Keratinocyte (primary cell): ENCODE measurements around the gene E2F8. TPM values are rescaled to one million over a fixed set of nuclear protein-coding genes. Genes with fewer than 3 reads are reported as not detected.

ENCODE experiments used
- DNase-seq: peaks from one replicate; pipeline ENCODE4 v3.0.0-alpha.2; 2011; ENCODE audit warnings: low read depth, missing footprints, low spot score
- FAIRE-seq: peaks from 2 replicates; lab custom pipeline; 2011; peaks lifted over from hg19 to GRCh38; lab: Jason Lieb, UNC
- H2AFZ ChIP-seq: 2 replicates; pipeline ENCODE4 v1.6.0; 2012; ENCODE audit warnings: low read length, control low read depth, inconsistent platforms; ENCODE audit not compliant: control insufficient read depth
- H3K27ac ChIP-seq: 2 replicates; pipeline ENCODE4 v1.5.1; 2011; ENCODE audit warnings: low read length; ENCODE audit not compliant: control insufficient read depth, insufficient read depth
- H3K27me3 ChIP-seq: 3 replicates; pipeline ENCODE4 v1.6.0; 2011; ENCODE audit warnings: low read length; ENCODE audit not compliant: control insufficient read depth, insufficient read depth; ENCODE audit errors: extremely low read depth
- H3K36me3 ChIP-seq, 2 experiments: 2 replicates in 1 of 2; 3 replicates in 1 of 2; pipeline ENCODE4 v1.5.1; 2011; ENCODE audit warnings: low read length in 2 of 2, mild to moderate bottlenecking in 1 of 2; ENCODE audit not compliant: control insufficient read depth in 2 of 2, insufficient read depth in 2 of 2; ENCODE audit errors: extremely low read depth in 1 of 2
- H3K4me1 ChIP-seq: 3 replicates; pipeline ENCODE4 v1.5.1; 2011; ENCODE audit warnings: low read length; ENCODE audit not compliant: control insufficient read depth, insufficient read depth; ENCODE audit errors: extremely low read depth
- H3K4me2 ChIP-seq: 3 replicates; pipeline ENCODE4 v1.6.0; 2011; ENCODE audit warnings: low read depth, low read length; ENCODE audit not compliant: control insufficient read depth, insufficient read depth; ENCODE audit errors: extremely low read depth
- H3K4me3 ChIP-seq, 3 experiments: fragments of 200-600 bp in 1 of 3; sonication (generic) in 1 of 3; 2 replicates in 2 of 3; 3 replicates in 1 of 3; pipeline ENCODE4 v1.5.1; 2011 to 2016; ENCODE audit warnings: low read length in 3 of 3, mild to moderate bottlenecking in 3 of 3, control low read depth in 2 of 3, inconsistent platforms in 1 of 3, low read depth in 1 of 3, mixed read lengths in 1 of 3, mixed run types in 1 of 3, moderate library complexity in 1 of 3; ENCODE audit not compliant: control insufficient read depth in 2 of 3, insufficient read depth in 2 of 3; ENCODE audit errors: extremely low read depth in 1 of 3
- H3K79me2 ChIP-seq: 2 replicates; pipeline ENCODE4 v1.6.0; 2012; ENCODE audit warnings: low read length; ENCODE audit not compliant: control insufficient read depth, insufficient read depth
- H3K9ac ChIP-seq: 3 replicates; pipeline ENCODE4 v1.6.0; 2011; ENCODE audit warnings: low read length; ENCODE audit not compliant: control insufficient read depth, insufficient read depth; ENCODE audit errors: extremely low read depth
- H3K9me1 ChIP-seq: 3 replicates; pipeline ENCODE4 v1.6.0; 2011; ENCODE audit warnings: low read length; ENCODE audit not compliant: control insufficient read depth, insufficient read depth; ENCODE audit errors: extremely low read depth
- H3K9me3 ChIP-seq: 2 replicates; pipeline ENCODE4 v1.5.1; 2012; ENCODE audit warnings: low read depth, low read length; ENCODE audit not compliant: control insufficient read depth
- H4K20me1 ChIP-seq: 3 replicates; pipeline ENCODE4 v1.6.0; 2011; ENCODE audit warnings: low read length; ENCODE audit not compliant: control insufficient read depth, insufficient read depth; ENCODE audit errors: extremely low read depth
- CTCF ChIP-seq, 3 experiments: IDR thresholded peaks in 1 of 3; conservative IDR thresholded peaks in 1 of 3; optimal IDR thresholded peaks in 1 of 3; 2 replicates in 2 of 3; 3 replicates in 1 of 3; pipeline versions ENCODE3 to v1.5.1; 2011; ENCODE audit warnings: low read length in 3 of 3, mild to moderate bottlenecking in 3 of 3, moderate library complexity in 2 of 3, control low read depth in 1 of 3, inconsistent platforms in 1 of 3; ENCODE audit not compliant: insufficient read depth in 2 of 3; ENCODE audit errors: extremely low read depth in 1 of 3
- EZH2 ChIP-seq: IDR thresholded peaks from one replicate; pipeline ENCODE4 v1.6.1; 2012; ENCODE audit warnings: inconsistent platforms, mild to moderate bottlenecking, low read length, moderate library complexity
- dilution Hi-C: fragments of 300-500 bp; cut with MboI; formaldehyde crosslinking; loops from one replicate; pipeline ENCODE4 v1.7.0; 2020; ENCODE audit warnings: low sequenced_read_pairs; ENCODE audit not compliant: extremely low pct_ligation_motif_present
- polyA plus RNA-seq, 5 experiments: library from polyadenylated mRNA; depleted of rRNA in 3 of 5; stranded (reverse) in 3 of 5; stranded (forward) in 1 of 5; unstranded in 1 of 5; fragments of >200 nt; gene quantifications; 1 replicate in 1 of 5; 2 replicates in 3 of 5; 3 replicates in 1 of 5; pipeline versions ENCODE4 v1.2.1 to v1.2.3, GENCODE V29; 2011 to 2012; ENCODE audit warnings: missing spikeins in 2 of 5, low read depth in 1 of 5, low replicate concordance in 1 of 5

Gene E2F8
- polyA plus RNA-seq, 1 donor (not counting 4 experiments of a cell fraction or from before 2014, with no cell fraction given) = 2.0 TPM

GRCh38 chr11:19225581-19225980 is 15.2 kb downstream of the E2F8 start:
- Histone ChIP-seq H3K4me2 (no peak overlapping the region), H3K4me3 (no peak overlapping the region), H3K9me1 (no peaks in the 10 kb centered on the region), H3K9ac (no peak overlapping the region), H3K9me3 (no peaks in the 10 kb centered on the region), H4K20me1 (no peaks in the 10 kb centered on the region), H3K27me3 (no peaks in the 10 kb centered on the region), H3K79me2 (no peaks in the 10 kb centered on the region), H3K27ac (no peak overlapping the region), H3K4me1 (no peaks in the 10 kb centered on the region), H3K36me3 (peaks cover 0 to 5% of the 10 kb centered on the region in 2 experiments), H2AFZ (no peak overlapping the region)
- no peak for FAIRE-seq
- no peak for TF ChIP-seq CTCF (optimal IDR thresholded peaks at IDR 0.05 in 1 of 3, IDR thresholded peaks at IDR 0.05 in 1 of 3, conservative IDR thresholded peaks at IDR 0.05 in 1 of 3; ENCODE audit: extremely low read depth in 1 of 3, insufficient read depth in 2 of 3, low read length in 3 of 3)
- no peak for TF ChIP-seq EZH2
- DNase-seq = no peak
- dilution Hi-C loops = no loop called here

GRCh38 chr11:19225123-19225522 is 15.6 kb downstream of the E2F8 start:
- H3K9me3 ChIP-seq = no peaks in the 10 kb centered on the region
- no peaks in the 10 kb centered on the region for H4K20me1 ChIP-seq
- DNase-seq (no peak), FAIRE-seq (no peak)
- TF ChIP-seq CTCF (optimal IDR thresholded peaks at IDR 0.05 in 1 of 3, IDR thresholded peaks at IDR 0.05 in 1 of 3, conservative IDR thresholded peaks at IDR 0.05 in 1 of 3; ENCODE audit: extremely low read depth in 1 of 3, insufficient read depth in 2 of 3, low read length in 3 of 3) = no peak
- H3K36me3 ChIP-seq = peaks cover 0 to 5% of the 10 kb centered on the region in 2 experiments
- H3K27me3 ChIP-seq = no peaks in the 10 kb centered on the region
- no peaks in the 10 kb centered on the region for H3K9me1 ChIP-seq
- no peaks in the 10 kb centered on the region for H3K4me1 ChIP-seq
- no peak overlapping the region for H3K27ac ChIP-seq
- H3K4me3 ChIP-seq = no peak overlapping the region
- H3K9ac ChIP-seq = no peak overlapping the region
- no peak overlapping the region for H3K4me2 ChIP-seq
- dilution Hi-C loops = no loop called here
- no peak overlapping the region for H2AFZ ChIP-seq
- no peaks in the 10 kb centered on the region for H3K79me2 ChIP-seq
